HG02642 (cell line): ENCODE measurements around the gene CRABP1.

Experiments
- ATAC-seq: cut with Tn5 transposase; IDR thresholded peaks from one replicate; pipeline ENCODE4 v1.9.1; 2021; ENCODE audit warnings: mild to moderate bottlenecking; ENCODE audit not compliant: unreplicated experiment, poor library complexity

CRABP1 gene

DNA sequence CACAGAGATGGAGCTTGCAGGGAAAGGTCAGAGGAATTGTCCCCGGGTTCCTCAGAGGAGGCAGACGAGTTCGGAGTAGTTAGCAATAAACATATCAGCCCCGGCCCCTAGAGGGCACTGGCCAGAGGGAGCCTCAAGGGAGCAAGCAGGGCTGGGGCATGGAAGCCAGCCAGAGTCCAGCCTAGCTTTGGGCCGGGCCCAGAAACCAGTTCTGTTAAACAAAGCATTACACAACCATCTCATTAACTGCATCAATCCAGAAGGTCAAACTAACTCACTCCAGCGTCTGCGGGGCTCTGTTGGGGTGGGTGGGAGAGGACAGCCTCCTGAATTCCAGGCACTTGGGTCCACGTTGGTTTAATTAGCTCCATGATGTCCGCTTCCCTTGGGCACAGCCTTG, 56.8 kb downstream of the CRABP1 start:
- ATAC-seq, result no peak

DNA sequence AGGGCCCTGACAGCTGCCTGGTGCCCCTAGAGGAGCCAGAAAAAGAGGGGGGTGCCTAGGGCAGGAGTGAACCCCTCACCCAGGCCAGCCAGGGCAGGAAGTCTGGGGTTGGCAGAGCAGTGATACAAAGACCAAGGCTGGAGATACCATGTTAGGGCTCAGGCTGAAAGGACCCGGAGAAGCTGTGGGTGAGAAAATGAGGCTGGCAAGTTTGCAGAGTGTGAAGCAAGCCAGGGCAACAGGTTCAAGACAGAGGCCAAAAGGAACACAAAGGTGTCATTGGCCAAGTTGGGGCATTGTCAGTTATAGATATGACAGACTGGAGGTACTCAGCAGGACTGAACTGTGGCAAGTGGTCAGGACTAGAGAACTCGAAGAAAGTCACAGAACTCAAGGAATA, 57.2 kb downstream of the CRABP1 start:
- ATAC-seq, result no peak
